ENCODE measurements around the gene GLT6D1. TPM values are rescaled to one million over a fixed set of nuclear protein-coding genes. Genes with fewer than 3 reads are reported as not detected.

GLT6D1 gene
- total RNA-seq, 1 donor from 2014 or later, result not detected

GRCh38 chr9:135581636-135582426 is 57.5 kb downstream of the GLT6D1 start:
- no peak overlapping the region for H3K4me3 ChIP-seq (ENCODE audit: insufficient read depth, low read depth, low read length)
- TF ChIP-seq CTCF (IDR thresholded peaks at IDR 0.05; ENCODE audit: insufficient read depth, low read depth, low read length) (no peak), EZH2 (IDR thresholded peaks at IDR 0.05; ENCODE audit: insufficient read depth, low read length) (no peak)
- no peaks in the 10 kb centered on the region for H3K36me3 ChIP-seq (ENCODE audit: insufficient read depth, low read length)
- H3K27me3 ChIP-seq (ENCODE audit: insufficient read depth, low read length), result no peaks in the 10 kb centered on the region
- no peak overlapping the region for H3K9ac ChIP-seq (ENCODE audit: low read length)
- no peak overlapping the region for H3K27ac ChIP-seq (ENCODE audit: low read depth, low read length)
- peaks cover 31% of the 10 kb centered on the region for H3K27me3 Mint-ChIP-seq (ENCODE audit: low read depth, unreplicated experiment)
- no peaks in the 10 kb centered on the region for H3K36me3 Mint-ChIP-seq (ENCODE audit: low read depth, unreplicated experiment)
- no peak overlapping the region for H3K4me3 Mint-ChIP-seq (ENCODE audit: unreplicated experiment)
- H3K9me3 Mint-ChIP-seq (ENCODE audit: unreplicated experiment), result peaks cover 9% of the 10 kb centered on the region
- no peaks in the 10 kb centered on the region for H3K4me1 ChIP-seq (ENCODE audit: insufficient read depth, low read length)
- FAIRE-seq (no peak), DNase-seq (ENCODE audit: low read depth) (no peak)
- H3K27ac Mint-ChIP-seq (ENCODE audit: unreplicated experiment), result no peak overlapping the region
- H3K4me1 Mint-ChIP-seq (ENCODE audit: low read depth, unreplicated experiment), result no peaks in the 10 kb centered on the region
- H3K9me3 ChIP-seq (ENCODE audit: insufficient read depth, low read depth, low read length), result peaks cover 3% of the 10 kb centered on the region
- no peak overlapping the region for H3K4me2 ChIP-seq (ENCODE audit: low read length)
- H4K20me1 ChIP-seq (ENCODE audit: insufficient read depth, low read length), result no peaks in the 10 kb centered on the region
- H2AFZ ChIP-seq (ENCODE audit: low read depth, low read length), result no peak overlapping the region
- H3K79me2 ChIP-seq (ENCODE audit: insufficient read depth, low read length), result no peaks in the 10 kb centered on the region

DNA sequence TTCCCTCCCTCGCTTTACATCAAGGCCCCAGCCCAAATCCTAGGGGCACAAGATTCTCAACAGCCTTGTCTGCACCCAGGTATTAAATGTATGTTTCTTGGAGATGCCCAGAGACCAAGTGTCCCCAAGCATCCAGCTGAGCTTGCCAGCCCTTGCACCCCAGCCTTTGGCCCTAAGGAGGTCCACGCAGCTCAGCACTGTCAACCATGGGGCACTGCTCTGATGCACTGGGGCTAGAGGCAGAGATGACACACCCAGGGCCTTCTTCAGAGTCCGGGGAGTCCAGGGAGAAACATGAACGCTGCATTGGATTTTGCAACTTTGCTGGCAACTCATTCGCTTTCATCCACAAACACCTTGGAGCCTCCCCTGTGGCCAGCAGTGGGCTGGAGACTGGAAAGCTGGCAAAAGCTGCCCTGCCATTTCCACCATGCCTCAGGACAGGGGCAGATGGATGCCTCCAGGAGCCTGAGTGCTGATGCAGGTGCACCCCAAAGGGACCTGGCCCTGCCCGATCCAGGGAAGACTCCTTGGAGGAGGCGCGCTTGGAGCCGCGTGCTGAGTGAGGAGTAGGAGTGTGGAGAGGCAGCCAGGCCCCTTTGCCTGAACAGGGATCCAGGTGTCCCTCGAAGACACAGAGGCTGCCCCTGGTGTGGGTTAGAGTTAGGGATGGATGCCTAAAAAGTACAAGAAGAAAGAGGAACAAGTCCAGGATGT is 58.5 kb downstream of the GLT6D1 start:
- Histone ChIP-seq H2AFZ (ENCODE audit: low read depth, low read length) (no peak overlapping the region), H3K4me2 (ENCODE audit: low read length) (no peak overlapping the region), H4K20me1 (ENCODE audit: insufficient read depth, low read length) (no peaks in the 10 kb centered on the region), H3K79me2 (ENCODE audit: insufficient read depth, low read length) (no peaks in the 10 kb centered on the region), H3K4me3 (ENCODE audit: insufficient read depth, low read depth, low read length) (no peak overlapping the region), H3K4me1 (ENCODE audit: insufficient read depth, low read length) (no peaks in the 10 kb centered on the region), H3K9me3 (ENCODE audit: insufficient read depth, low read depth, low read length) (peaks cover 6% of the 10 kb centered on the region), H3K36me3 (ENCODE audit: insufficient read depth, low read length) (no peaks in the 10 kb centered on the region), H3K27ac (ENCODE audit: low read depth, low read length) (no peak overlapping the region), H3K9ac (ENCODE audit: low read length) (no peak overlapping the region), H3K27me3 (ENCODE audit: insufficient read depth, low read length) (no peaks in the 10 kb centered on the region)
- FAIRE-seq, result no peak
- no peak overlapping the region for H3K27ac Mint-ChIP-seq (ENCODE audit: unreplicated experiment)
- H3K4me1 Mint-ChIP-seq (ENCODE audit: low read depth, unreplicated experiment), result no peaks in the 10 kb centered on the region
- no peaks in the 10 kb centered on the region for H3K36me3 Mint-ChIP-seq (ENCODE audit: low read depth, unreplicated experiment)
- no peak for DNase-seq (ENCODE audit: low read depth)
- H3K4me3 Mint-ChIP-seq (ENCODE audit: unreplicated experiment), result no peak overlapping the region
- TF ChIP-seq CTCF (IDR thresholded peaks at IDR 0.05; ENCODE audit: insufficient read depth, low read depth, low read length), result no peak
- no peak for TF ChIP-seq EZH2 (IDR thresholded peaks at IDR 0.05; ENCODE audit: insufficient read depth, low read length)
- peaks cover 9% of the 10 kb centered on the region for H3K9me3 Mint-ChIP-seq (ENCODE audit: unreplicated experiment)
- H3K27me3 Mint-ChIP-seq (ENCODE audit: low read depth, unreplicated experiment), result peaks cover 35% of the 10 kb centered on the region

Measured in astrocyte (in vitro differentiated cells and primary cell).